Fibroblast of pulmonary artery (primary cell): ENCODE results near the gene LRP1B.

Source experiments
- DNase-seq: peaks from one replicate; pipeline ENCODE4 v3.0.0-alpha.2; 2010; ENCODE audit warnings: low read depth
- H3K4me3 ChIP-seq: replicated peaks from 2 replicates; pipeline ENCODE4 v1.5.1; 2011; ENCODE audit warnings: low read depth, mild to moderate bottlenecking, control low read depth, low read length, moderate library complexity
- CTCF ChIP-seq: IDR thresholded peaks from 2 replicates; pipeline ENCODE4 v1.5.1; 2011; ENCODE audit warnings: mild to moderate bottlenecking, control low read depth, low read length, inconsistent platforms; ENCODE audit errors: missing control alignments

Gene LRP1B

DNA sequence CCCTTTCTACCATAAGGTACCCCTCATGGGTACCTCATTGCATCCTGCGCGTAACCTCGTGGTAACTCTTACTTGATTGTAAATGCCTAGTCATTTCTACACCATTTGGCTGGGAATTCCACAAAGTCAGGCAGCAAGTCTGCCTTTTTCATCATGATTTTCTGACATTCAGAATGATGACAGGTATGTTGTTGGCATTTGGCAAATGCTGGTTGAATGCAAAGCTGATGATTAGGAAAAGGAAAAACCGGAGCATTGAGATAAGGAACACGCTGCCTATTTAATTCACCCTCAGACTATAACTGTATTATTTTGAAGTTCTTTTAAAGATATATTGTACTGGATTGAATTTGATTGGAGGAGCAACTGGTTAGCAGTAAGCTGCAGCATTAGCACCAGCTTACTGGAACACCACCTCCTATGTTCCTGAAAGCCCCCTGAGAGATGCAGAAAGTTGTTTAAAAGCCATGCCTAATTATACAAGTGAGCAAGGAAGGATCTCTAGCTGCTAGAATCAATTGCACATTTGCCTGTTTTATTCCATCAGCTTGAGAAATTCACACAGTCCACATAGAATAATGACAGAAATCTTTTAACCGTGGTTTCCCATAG, 520.1 kb downstream of the LRP1B start:
- no peak for DNase-seq
- peak overlapping the region; percentile 37 for H3K4me3 ChIP-seq
- TF ChIP-seq CTCF: no peak

- no peak for TF ChIP-seq CTCF
- no peak overlapping the region for H3K4me3 ChIP-seq
- DNase-seq: no peak
Observed at GRCh38 chr2:141605163-141605562, 525.7 kb downstream of the LRP1B start.

GRCh38 chr2:141601511-141602152, 529.2 kb downstream of the LRP1B start:
- DNase-seq: no peak
- no peak overlapping the region for H3K4me3 ChIP-seq
- no peak for TF ChIP-seq CTCF

GRCh38 chr2:141599721-141600120, 531.1 kb downstream of the LRP1B start:
- no peak for TF ChIP-seq CTCF
- no peak for DNase-seq
- no peak overlapping the region for H3K4me3 ChIP-seq

GRCh38 chr2:141598982-141599381, 531.8 kb downstream of the LRP1B start:
- DNase-seq: no peak
- no peak for TF ChIP-seq CTCF

DNA sequence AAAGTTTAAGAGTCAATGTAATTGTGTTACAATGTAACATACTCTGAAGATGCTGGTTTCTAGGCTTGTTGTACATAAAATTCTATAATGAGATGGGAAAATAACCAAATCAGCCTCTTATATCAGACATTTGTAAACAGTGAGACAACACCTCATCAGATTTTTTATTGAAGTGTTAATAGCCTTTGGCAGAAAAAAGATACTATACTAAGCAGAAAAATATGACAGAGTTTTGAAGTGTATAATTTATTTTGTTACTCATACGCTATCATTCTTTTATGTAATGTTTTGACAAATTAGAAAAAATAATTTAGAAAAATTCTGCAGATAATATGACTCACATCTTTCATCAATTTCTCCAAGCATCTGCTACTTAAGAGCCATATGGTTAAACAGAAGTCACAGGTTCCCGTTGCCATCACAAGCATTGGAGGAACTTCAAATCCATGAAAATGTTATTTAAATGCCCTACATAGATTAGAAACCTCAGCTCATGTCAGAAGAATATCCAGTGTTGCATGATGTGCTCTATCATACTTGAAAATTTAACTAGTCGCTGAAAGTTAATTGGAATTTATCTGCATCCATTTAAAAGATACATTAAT, 535.4 kb downstream of the LRP1B start:
- no peak overlapping the region for H3K4me3 ChIP-seq
- TF ChIP-seq CTCF: no peak
- DNase-seq: no peak

More at GRCh38 chr2:141598982-141599381, 531.8 kb downstream of the LRP1B start:
- no peak overlapping the region for H3K4me3 ChIP-seq
